ENCODE measurements around the gene SNRPD1.

SNRPD1 gene

GRCh38 chr18:21599585-21600525, 12.3 kb upstream of the SNRPD1 start:
- Histone ChIP-seq H3K9ac (ENCODE audit: low read depth, low read length, poor library complexity) (peak overlapping the region; percentile 98), H3K36me3 (replicated peaks in 1 of 2; ENCODE audit: control insufficient read depth in 2 of 2, insufficient read depth in 2 of 2, low read length in 2 of 2) (peaks cover 0 to 4% of the 10 kb centered on the region in 2 donors)
- DNase-seq (ENCODE audit: low spot score): no peak

GRCh38 chr18:21600526-21601410, 11.3 kb upstream of the SNRPD1 start, which contains the start of gene ESCO1:
ESCO1 (minus strand) TSS chr18:21600704; CDS start chr18:21574843, 25,861 bp downstream.
- H2AK5ac ChIP-seq (ENCODE audit: low read depth, low read length): peak within 1 kb of the TSS; percentile 89
- peak within 1 kb of the TSS; percentile 99 for H2AFZ ChIP-seq (ENCODE audit: low read length)
- peak within 1 kb of the TSS; percentile 99 for H3K14ac ChIP-seq (ENCODE audit: low read length)
- H3K79me1 ChIP-seq (ENCODE audit: low read depth, low read length): no peaks in the 10 kb centered on the region
- peak within 1 kb of the TSS; percentile 99 for H3K18ac ChIP-seq (ENCODE audit: low read length)
- H3K9me3 ChIP-seq (replicated peaks in 1 of 2; ENCODE audit: control insufficient read depth in 2 of 2, insufficient read depth in 1 of 2, low read depth in 1 of 2, low read length in 2 of 2): no peaks in the 10 kb centered on the region
- H3K4me2 ChIP-seq (ENCODE audit: insufficient read depth, low read length, poor library complexity, severe bottlenecking): peak within 1 kb of the TSS; percentile 86
- H3K4ac ChIP-seq (ENCODE audit: low read length): peak within 1 kb of the TSS; percentile 97
- peak within 1 kb of the TSS; percentile 81 for H2BK15ac ChIP-seq (ENCODE audit: low read length)
- H3K4me1 ChIP-seq (ENCODE audit: control insufficient read depth in 2 of 2, insufficient read depth in 1 of 2, low read depth in 1 of 2, low read length in 2 of 2): peaks cover 2% of the 10 kb centered on the region in 2 donors
- H3K9ac ChIP-seq (ENCODE audit: low read depth, low read length, poor library complexity): peak within 1 kb of the TSS; percentile 98
- no peak within 1 kb of the TSS for H2BK12ac ChIP-seq (ENCODE audit: low read length)
- peak within 1 kb of the TSS; percentile 99 for H3K27ac ChIP-seq (replicated peaks; ENCODE audit: low read length)
- no peak within 1 kb of the TSS for H2BK120ac ChIP-seq (ENCODE audit: low read depth, low read length)
- peak within 1 kb of the TSS; percentile 100 for H2BK5ac ChIP-seq (ENCODE audit: low read length)
- peaks cover 0 to 4% of the 10 kb centered on the region in 2 donors for H3K36me3 ChIP-seq (replicated peaks in 1 of 2; ENCODE audit: control insufficient read depth in 2 of 2, insufficient read depth in 2 of 2, low read length in 2 of 2)
- WGBS, 2 donors (ENCODE audit: extremely low coverage in 2 of 2, insufficient read length in 2 of 2, insufficient replicate concordance in 1 of 2): no CpG with 5 or more reads among the region's 74 CpGs
- H4K8ac ChIP-seq (ENCODE audit: low read depth, low read length): peak within 1 kb of the TSS; percentile 48
- peak within 1 kb of the TSS; percentile 99 for H3K23ac ChIP-seq (ENCODE audit: low read depth, low read length, poor library complexity)
- peak within 1 kb of the TSS; percentile 90 to 99 for H3K4me3 ChIP-seq (ENCODE audit: low read length in 2 of 2)
- H3K27me3 ChIP-seq (ENCODE audit: control insufficient read depth in 3 of 3, insufficient read depth in 3 of 3, low read depth in 1 of 3, low read length in 3 of 3): no peaks in the 10 kb centered on the region
- DNase-seq (ENCODE audit: low spot score): peak; percentile 93
- H4K91ac ChIP-seq (ENCODE audit: low read depth, low read length, poor library complexity): no peak within 1 kb of the TSS

More at GRCh38 chr18:21599585-21600525, 12.3 kb upstream of the SNRPD1 start:
- Histone ChIP-seq H3K4me3 (ENCODE audit: low read length in 2 of 2) (peak overlapping the region; percentile 90 to 99), H3K18ac (ENCODE audit: low read length) (peak overlapping the region; percentile 99), H3K27me3 (ENCODE audit: control insufficient read depth in 3 of 3, insufficient read depth in 3 of 3, low read depth in 1 of 3, low read length in 3 of 3) (no peaks in the 10 kb centered on the region), H3K9me3 (replicated peaks in 1 of 2; ENCODE audit: control insufficient read depth in 2 of 2, insufficient read depth in 1 of 2, low read depth in 1 of 2, low read length in 2 of 2) (no peaks in the 10 kb centered on the region), H3K4ac (ENCODE audit: low read length) (peak overlapping the region; percentile 97), H3K23ac (ENCODE audit: low read depth, low read length, poor library complexity) (peak overlapping the region; percentile 99), H2AFZ (ENCODE audit: low read length) (peak overlapping the region; percentile 99), H4K91ac (ENCODE audit: low read depth, low read length, poor library complexity) (no peak overlapping the region), H3K14ac (ENCODE audit: low read length) (peak overlapping the region; percentile 99), H2AK5ac (ENCODE audit: low read depth, low read length) (peak overlapping the region; percentile 89), H2BK5ac (ENCODE audit: low read length) (peak overlapping the region; percentile 100), H3K4me2 (ENCODE audit: insufficient read depth, low read length, poor library complexity, severe bottlenecking) (peak overlapping the region; percentile 86), H2BK15ac (ENCODE audit: low read length) (peak overlapping the region; percentile 81), H3K79me1 (ENCODE audit: low read depth, low read length) (no peaks in the 10 kb centered on the region), H3K4me1 (ENCODE audit: control insufficient read depth in 2 of 2, insufficient read depth in 1 of 2, low read depth in 1 of 2, low read length in 2 of 2) (peaks cover 2% of the 10 kb centered on the region in 2 donors), H3K27ac (replicated peaks; ENCODE audit: low read length) (peak overlapping the region; percentile 99), H4K8ac (ENCODE audit: low read depth, low read length) (peak overlapping the region; percentile 48), H2BK12ac (ENCODE audit: low read length) (no peak overlapping the region), H2BK120ac (ENCODE audit: low read depth, low read length) (no peak overlapping the region)
- no CpG with 5 or more reads among the region's 67 CpGs for WGBS, 2 donors (ENCODE audit: extremely low coverage in 2 of 2, insufficient read length in 2 of 2, insufficient replicate concordance in 1 of 2)

GRCh38 chr18:21602299-21602587, 9.9 kb upstream of the SNRPD1 start:
- no peak overlapping the region for H2BK5ac ChIP-seq (ENCODE audit: low read length)
- no peaks in the 10 kb centered on the region for H3K79me1 ChIP-seq (ENCODE audit: low read depth, low read length)
- H3K14ac ChIP-seq (ENCODE audit: low read length): no peak overlapping the region
- no peak overlapping the region for H3K9ac ChIP-seq (ENCODE audit: low read depth, low read length, poor library complexity)
- no peak overlapping the region for H3K23ac ChIP-seq (ENCODE audit: low read depth, low read length, poor library complexity)
- H3K4ac ChIP-seq (ENCODE audit: low read length): no peak overlapping the region
- peaks cover 2% of the 10 kb centered on the region in 2 donors for H3K4me1 ChIP-seq (ENCODE audit: control insufficient read depth in 2 of 2, insufficient read depth in 1 of 2, low read depth in 1 of 2, low read length in 2 of 2)
- H2AFZ ChIP-seq (ENCODE audit: low read length): peak overlapping the region; percentile 21
- H2BK12ac ChIP-seq (ENCODE audit: low read length): no peak overlapping the region
- H2AK5ac ChIP-seq (ENCODE audit: low read depth, low read length): no peak overlapping the region
- H3K9me3 ChIP-seq (replicated peaks in 1 of 2; ENCODE audit: control insufficient read depth in 2 of 2, insufficient read depth in 1 of 2, low read depth in 1 of 2, low read length in 2 of 2): no peaks in the 10 kb centered on the region
- H3K18ac ChIP-seq (ENCODE audit: low read length): no peak overlapping the region
- no peak for DNase-seq (ENCODE audit: low spot score)
- no peak overlapping the region for H4K91ac ChIP-seq (ENCODE audit: low read depth, low read length, poor library complexity)
- no CpG with 5 or more reads among the region's 5 CpGs for WGBS, 2 donors (ENCODE audit: extremely low coverage in 2 of 2, insufficient read length in 2 of 2, insufficient replicate concordance in 1 of 2)
- H3K4me2 ChIP-seq (ENCODE audit: insufficient read depth, low read length, poor library complexity, severe bottlenecking): no peak overlapping the region
- peaks cover 0 to under 1% of the 10 kb centered on the region in 2 donors for H3K36me3 ChIP-seq (replicated peaks in 1 of 2; ENCODE audit: control insufficient read depth in 2 of 2, insufficient read depth in 2 of 2, low read length in 2 of 2)
- H3K4me3 ChIP-seq (ENCODE audit: low read length in 2 of 2): no peak overlapping the region
- H3K27me3 ChIP-seq (ENCODE audit: control insufficient read depth in 3 of 3, insufficient read depth in 3 of 3, low read depth in 1 of 3, low read length in 3 of 3): no peaks in the 10 kb centered on the region
- no peak overlapping the region for H3K27ac ChIP-seq (replicated peaks; ENCODE audit: low read length)
- H2BK15ac ChIP-seq (ENCODE audit: low read length): no peak overlapping the region
- H4K8ac ChIP-seq (ENCODE audit: low read depth, low read length): no peak overlapping the region
- no peak overlapping the region for H2BK120ac ChIP-seq (ENCODE audit: low read depth, low read length)
